ENCODE data around the gene ARMC9. TPM values are rescaled to one million over a fixed set of nuclear protein-coding genes. Genes with fewer than 3 reads are reported as not detected.

The ARMC9 gene
- total and polyA plus RNA-seq, 2 donors (not counting 3 experiments of a cell fraction or from before 2014, with no cell fraction given), result 16.4 to 24.2 TPM

- ChIA-PET POLR2A (no interaction called here), CTCF (interaction anchor here (0.8 to 5.1 kb wide), 4 partner anchors 8 to 85 kb away, joined by 3 to 30 read pairs (median 4); no protein-coding TSS in a partner anchor)
- Histone ChIP-seq H3K9me3 (replicated peaks; ENCODE audit: control insufficient read depth, insufficient read depth, low read length) (no peaks in the 10 kb centered on the region), H3K79me2 (ENCODE audit: control insufficient read depth, insufficient read depth, low read length) (no peaks in the 10 kb centered on the region), H3K9me1 (replicated peaks; ENCODE audit: control insufficient read depth, extremely low read depth, insufficient read depth, low read length) (no peaks in the 10 kb centered on the region), H3K9ac (replicated peaks; ENCODE audit: extremely low read depth, insufficient read depth, low read length) (no peak overlapping the region), H2AFZ (ENCODE audit: low read depth, low read length) (peak overlapping the region; percentile 1), H3K27ac (ENCODE audit: insufficient read depth, low read depth, low read length) (no peak overlapping the region), H4K20me1 (replicated peaks; ENCODE audit: control insufficient read depth, extremely low read depth, insufficient read depth, low read length) (no peaks in the 10 kb centered on the region), H3K4me3 (replicated peaks in 1 of 3; ENCODE audit: insufficient read depth in 1 of 3, low read depth in 1 of 3, low read length in 3 of 3) (no peak overlapping the region), H3K4me1 (ENCODE audit: control insufficient read depth, extremely low read depth, insufficient read depth, low read length) (peaks cover 43% of the 10 kb centered on the region), H3K36me3 (ENCODE audit: control insufficient read depth in 2 of 2, extremely low read depth in 1 of 2, insufficient read depth in 2 of 2, low read length in 2 of 2) (no peaks in the 10 kb centered on the region), H3K4me2 (ENCODE audit: insufficient read depth, low read length) (no peak overlapping the region), H3K27me3 (ENCODE audit: control insufficient read depth in 2 of 2, insufficient read depth in 2 of 2, low read length in 2 of 2) (no peaks in the 10 kb centered on the region)
- TSS peak; percentile 6 for BruUV-seq (replicated peaks)
- FAIRE-seq, result peak; percentile 65
- intact Hi-C loops (cut with micrococcal nuclease), result no loop called here
- TF ChIP-seq, protein P1, sequence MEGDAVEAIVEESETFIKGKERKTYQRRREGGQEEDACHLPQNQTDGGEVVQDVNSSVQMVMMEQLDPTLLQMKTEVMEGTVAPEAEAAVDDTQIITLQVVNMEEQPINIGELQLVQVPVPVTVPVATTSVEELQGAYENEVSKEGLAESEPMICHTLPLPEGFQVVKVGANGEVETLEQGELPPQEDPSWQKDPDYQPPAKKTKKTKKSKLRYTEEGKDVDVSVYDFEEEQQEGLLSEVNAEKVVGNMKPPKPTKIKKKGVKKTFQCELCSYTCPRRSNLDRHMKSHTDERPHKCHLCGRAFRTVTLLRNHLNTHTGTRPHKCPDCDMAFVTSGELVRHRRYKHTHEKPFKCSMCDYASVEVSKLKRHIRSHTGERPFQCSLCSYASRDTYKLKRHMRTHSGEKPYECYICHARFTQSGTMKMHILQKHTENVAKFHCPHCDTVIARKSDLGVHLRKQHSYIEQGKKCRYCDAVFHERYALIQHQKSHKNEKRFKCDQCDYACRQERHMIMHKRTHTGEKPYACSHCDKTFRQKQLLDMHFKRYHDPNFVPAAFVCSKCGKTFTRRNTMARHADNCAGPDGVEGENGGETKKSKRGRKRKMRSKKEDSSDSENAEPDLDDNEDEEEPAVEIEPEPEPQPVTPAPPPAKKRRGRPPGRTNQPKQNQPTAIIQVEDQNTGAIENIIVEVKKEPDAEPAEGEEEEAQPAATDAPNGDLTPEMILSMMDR (IDR thresholded peaks at IDR 0.05; ENCODE audit: extremely low read depth in 1 of 2, insufficient read depth in 1 of 2, low read depth in 1 of 2, low read length in 2 of 2), result no peak
- TF ChIP-seq, protein P2, sequence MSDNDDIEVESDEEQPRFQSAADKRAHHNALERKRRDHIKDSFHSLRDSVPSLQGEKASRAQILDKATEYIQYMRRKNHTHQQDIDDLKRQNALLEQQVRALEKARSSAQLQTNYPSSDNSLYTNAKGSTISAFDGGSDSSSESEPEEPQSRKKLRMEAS (IDR thresholded peaks at IDR 0.05; ENCODE audit: insufficient read depth, insufficient read length), result peak; percentile 36
- dilution Hi-C loops (cut with MboI; ENCODE audit: extremely low pct_ligation_motif_present, low sequenced_read_pairs), result no loop called here
- peak; percentile 64 for DNase-seq (ENCODE audit: low read depth, low spot score)
Observed at GRCh38 chr2:231187736-231188505, 10.5 kb upstream of the ARMC9 start.

DNA sequence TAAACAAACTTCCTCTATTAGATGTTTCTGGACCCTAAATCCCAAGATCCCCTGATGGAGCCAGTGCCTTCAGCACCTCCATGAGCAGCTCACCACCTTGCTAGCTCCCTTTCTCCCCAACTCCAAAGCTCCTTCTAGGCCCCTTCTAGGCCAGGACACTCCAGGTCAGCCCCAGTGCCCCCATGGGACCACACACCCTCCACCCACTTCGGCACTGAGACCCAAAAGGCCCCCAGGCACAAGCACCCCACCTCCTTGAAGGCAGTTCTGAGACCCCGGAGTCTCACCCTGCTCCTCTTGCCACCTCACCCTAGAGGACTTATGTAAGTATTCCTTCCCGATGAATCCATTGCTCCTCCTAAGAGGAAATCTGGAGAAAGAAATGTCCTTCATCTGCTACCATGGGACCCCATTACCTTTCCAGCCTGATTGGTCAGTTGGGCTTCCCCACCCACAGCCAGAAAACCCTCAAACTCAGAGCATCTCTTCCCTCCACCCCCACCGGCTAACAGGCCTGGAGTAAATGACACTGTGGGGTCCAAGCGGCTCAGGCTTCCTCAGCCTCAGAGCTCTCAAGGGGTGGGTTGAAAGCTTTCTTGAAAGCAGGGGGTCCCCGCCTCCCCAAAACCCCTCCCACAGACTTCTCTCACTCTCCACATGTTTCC is 9.8 kb upstream of the ARMC9 start:
- Histone ChIP-seq H2AFZ (ENCODE audit: low read depth, low read length) (no peak overlapping the region), H3K9me3 (replicated peaks; ENCODE audit: control insufficient read depth, insufficient read depth, low read length) (no peaks in the 10 kb centered on the region), H3K36me3 (ENCODE audit: control insufficient read depth in 2 of 2, extremely low read depth in 1 of 2, insufficient read depth in 2 of 2, low read length in 2 of 2) (no peaks in the 10 kb centered on the region), H3K9ac (replicated peaks; ENCODE audit: extremely low read depth, insufficient read depth, low read length) (no peak overlapping the region), H3K79me2 (ENCODE audit: control insufficient read depth, insufficient read depth, low read length) (no peaks in the 10 kb centered on the region), H3K27me3 (ENCODE audit: control insufficient read depth in 2 of 2, insufficient read depth in 2 of 2, low read length in 2 of 2) (no peaks in the 10 kb centered on the region), H3K4me1 (ENCODE audit: control insufficient read depth, extremely low read depth, insufficient read depth, low read length) (peaks cover 43% of the 10 kb centered on the region), H3K27ac (ENCODE audit: insufficient read depth, low read depth, low read length) (no peak overlapping the region), H3K4me2 (ENCODE audit: insufficient read depth, low read length) (no peak overlapping the region), H3K9me1 (replicated peaks; ENCODE audit: control insufficient read depth, extremely low read depth, insufficient read depth, low read length) (no peaks in the 10 kb centered on the region), H4K20me1 (replicated peaks; ENCODE audit: control insufficient read depth, extremely low read depth, insufficient read depth, low read length) (no peaks in the 10 kb centered on the region), H3K4me3 (replicated peaks in 1 of 3; ENCODE audit: insufficient read depth in 1 of 3, low read depth in 1 of 3, low read length in 3 of 3) (no peak overlapping the region)
- FAIRE-seq (no peak), DNase-seq (ENCODE audit: low read depth, low spot score) (no peak)
- POLR2A ChIA-PET, result no interaction called here
- BruUV-seq (replicated peaks), result no TSS peak
- dilution Hi-C loops (cut with MboI; ENCODE audit: extremely low pct_ligation_motif_present, low sequenced_read_pairs), result no loop called here
- TF ChIP-seq, protein P2 (IDR thresholded peaks at IDR 0.05; ENCODE audit: insufficient read depth, insufficient read length), result no peak
- no peak for TF ChIP-seq EZH2 (IDR thresholded peaks at IDR 0.05; ENCODE audit: borderline replicate concordance, low read depth, low read length, severe bottlenecking)
- TF ChIP-seq, protein P1 (IDR thresholded peaks at IDR 0.05; ENCODE audit: extremely low read depth in 1 of 2, insufficient read depth in 1 of 2, low read depth in 1 of 2, low read length in 2 of 2), result no peak
- no peak for TF ChIP-seq JUN (IDR thresholded peaks at IDR 0.05; ENCODE audit: borderline replicate concordance, insufficient read depth, insufficient read length, low read depth)
- TF ChIP-seq POLR2A (IDR thresholded peaks at IDR 0.05; ENCODE audit: low read depth, low read length), result no peak
- TF ChIP-seq MYC (IDR thresholded peaks at IDR 0.05; ENCODE audit: low read depth, low read length), result no peak
- no peak for TF ChIP-seq FOS (IDR thresholded peaks at IDR 0.05; ENCODE audit: borderline replicate concordance, insufficient read depth, low read length)
- no peak for TF ChIP-seq POLR2AphosphoS5 (IDR thresholded peaks at IDR 0.05; ENCODE audit: insufficient read depth, low read depth, low read length)
- no peak for TF ChIP-seq GATA2 (IDR thresholded peaks at IDR 0.05; ENCODE audit: insufficient read depth, insufficient read length, low read depth, low read length)
- CTCF ChIA-PET, result interaction anchor here (0.5 to 11.0 kb wide), 7 partner anchors 9 to 264 kb away, joined by 3 to 226 read pairs (median 4); partner anchors contain the start of gene ARMC9
- intact Hi-C loops (cut with micrococcal nuclease), result no loop called here

Measured in endothelial cell of umbilical vein (primary cell).